GM19193 (cell line): ENCODE data around the gene SEC24C.

ENCODE experiments used
- POLR2A ChIP-seq: IDR thresholded peaks from 4 replicates; pipeline ENCODE4 v1.6.1; 2011; ENCODE audit not compliant: insufficient read depth, insufficient read length; ENCODE audit errors: extremely low read depth

SEC24C gene

DNA sequence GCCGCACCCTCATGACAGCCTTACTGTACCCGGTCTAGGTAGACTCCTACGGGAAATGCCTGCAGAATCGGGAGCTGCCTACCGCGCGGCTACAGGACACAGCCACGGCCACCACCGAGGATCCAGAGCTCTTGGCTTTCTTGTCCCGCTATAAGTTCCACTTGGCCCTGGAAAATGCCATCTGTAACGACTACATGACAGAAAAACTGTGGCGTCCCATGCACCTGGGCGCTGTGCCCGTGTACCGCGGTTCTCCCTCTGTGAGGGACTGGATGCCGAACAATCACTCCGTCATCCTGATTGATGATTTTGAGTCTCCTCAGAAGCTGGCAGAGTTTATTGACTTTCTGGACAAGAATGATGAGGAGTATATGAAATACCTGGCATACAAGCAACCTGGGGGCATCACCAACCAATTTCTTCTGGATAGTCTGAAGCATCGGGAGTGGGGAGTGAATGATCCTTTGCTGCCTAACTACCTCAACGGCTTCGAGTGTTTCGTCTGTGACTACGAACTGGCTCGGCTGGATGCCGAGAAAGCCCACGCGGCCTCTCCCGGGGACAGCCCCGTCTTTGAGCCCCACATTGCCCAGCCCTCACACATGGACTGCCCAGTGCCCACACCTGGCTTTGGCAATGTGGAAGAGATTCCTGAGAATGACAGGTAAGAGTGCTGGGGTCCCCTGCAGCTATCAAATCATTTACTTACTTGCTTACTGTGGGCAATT is 29.1 kb downstream of the SEC24C start:
- no peak for TF ChIP-seq POLR2A

DNA sequence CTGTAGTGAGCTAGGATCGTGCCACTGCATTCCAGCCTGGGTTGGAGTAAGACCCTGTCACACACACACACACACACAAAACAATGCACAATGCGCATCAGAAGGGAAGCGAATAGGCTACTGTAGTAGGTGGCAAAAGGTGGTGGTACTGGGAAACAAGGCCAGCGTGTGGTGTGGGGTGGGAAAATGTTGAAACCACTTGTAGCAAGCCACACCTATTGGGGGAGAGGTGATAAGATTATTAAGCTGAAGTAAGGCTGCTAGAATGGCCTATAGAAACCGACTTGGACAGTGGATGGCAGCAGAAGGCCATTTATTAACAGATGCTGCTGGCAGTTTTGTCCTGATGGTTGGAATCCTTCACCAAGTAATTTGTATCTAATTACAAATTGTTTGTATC is 30.5 kb downstream of the SEC24C start:
- no peak for TF ChIP-seq POLR2A

DNA sequence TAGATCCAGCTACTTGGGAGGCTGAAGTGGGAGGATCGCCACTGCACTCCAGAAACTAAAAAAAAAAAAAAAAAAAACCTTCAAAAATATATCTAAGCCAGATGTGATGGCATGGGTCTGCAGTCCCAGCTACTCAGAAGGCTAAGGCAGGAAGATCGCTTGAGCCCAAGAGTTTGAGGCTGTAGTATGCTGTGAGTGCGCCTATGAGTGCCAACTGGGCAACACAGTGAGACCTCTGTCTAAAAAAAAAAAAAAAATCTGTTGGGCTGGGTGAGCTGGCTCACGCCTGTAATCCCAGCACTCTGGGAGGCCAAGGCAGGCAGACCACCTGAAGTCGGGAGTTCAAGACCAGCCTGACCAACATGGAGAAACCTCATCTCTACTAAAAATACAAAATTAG is 34.8 kb downstream of the SEC24C start:
- no peak for TF ChIP-seq POLR2A

DNA sequence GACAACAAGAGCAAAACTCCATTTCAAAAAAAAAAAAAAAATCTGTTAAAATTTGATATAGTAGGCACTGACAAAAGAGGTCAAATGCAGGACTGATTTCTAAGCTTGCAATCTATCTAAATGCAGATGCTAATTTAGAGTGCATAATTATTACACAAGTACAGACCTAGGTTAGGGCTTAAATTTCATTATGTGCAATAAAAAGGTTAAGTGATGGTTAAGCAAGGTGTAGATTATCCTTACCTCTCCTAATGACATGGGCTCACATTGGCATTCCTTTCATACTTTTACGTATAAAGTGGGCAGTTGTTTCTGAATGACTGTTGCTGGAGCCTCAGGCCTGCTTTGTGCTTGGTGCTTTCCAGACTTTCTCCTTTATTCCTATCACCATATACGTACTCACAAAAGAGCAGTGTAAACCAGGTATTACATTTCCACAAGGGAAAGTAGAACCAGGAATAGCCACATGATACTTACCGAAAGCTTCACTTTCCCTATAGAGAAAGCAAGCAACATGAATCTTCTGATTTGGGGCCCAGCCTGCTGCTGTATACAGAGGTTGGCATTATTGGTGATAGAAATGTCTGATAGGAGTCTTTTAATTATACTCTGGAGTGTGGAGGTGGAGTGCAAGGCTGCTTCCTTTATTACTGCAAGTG is 35.5 kb downstream of the SEC24C start:
- TF ChIP-seq POLR2A: no peak

DNA sequence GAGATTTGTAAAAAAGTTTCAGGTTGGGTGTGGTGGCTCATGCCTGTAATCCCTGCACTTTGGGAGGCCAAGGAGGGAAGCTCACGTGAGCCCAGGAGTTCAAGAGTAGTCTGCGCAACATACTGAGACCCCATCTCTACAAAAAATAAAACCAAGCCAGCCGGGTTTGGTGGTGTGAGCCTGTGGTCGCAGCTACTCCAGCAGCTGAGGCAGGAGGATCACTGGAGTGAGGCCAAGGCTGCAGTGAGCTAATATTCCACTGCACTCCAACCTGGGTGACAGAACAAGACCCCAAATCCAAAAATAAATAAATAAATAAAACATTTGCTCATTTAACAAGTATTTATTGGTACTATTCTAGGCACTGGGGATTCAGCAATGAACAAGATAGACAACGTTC is 36.1 kb downstream of the SEC24C start:
- TF ChIP-seq POLR2A: no peak

DNA sequence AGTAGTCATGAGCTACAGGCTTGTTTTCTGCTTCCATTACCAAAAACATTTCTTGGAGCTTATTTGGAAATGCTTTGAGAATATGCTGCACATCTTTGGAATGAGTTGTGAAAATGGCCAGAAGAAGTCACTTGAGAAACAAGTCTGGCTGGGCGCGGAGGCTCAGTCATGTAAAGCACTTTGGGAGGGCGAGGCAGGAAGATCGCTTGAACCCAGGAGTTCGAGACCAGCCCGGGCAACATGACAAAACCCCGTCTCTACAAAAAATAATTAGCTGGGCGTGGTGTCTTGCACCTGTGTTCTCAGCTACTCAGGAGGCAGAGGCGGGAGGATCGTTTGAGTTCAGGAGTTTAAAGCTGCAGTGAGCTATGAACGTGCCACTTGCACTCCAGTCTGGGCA is 36.8 kb downstream of the SEC24C start:
- TF ChIP-seq POLR2A: no peak

DNA sequence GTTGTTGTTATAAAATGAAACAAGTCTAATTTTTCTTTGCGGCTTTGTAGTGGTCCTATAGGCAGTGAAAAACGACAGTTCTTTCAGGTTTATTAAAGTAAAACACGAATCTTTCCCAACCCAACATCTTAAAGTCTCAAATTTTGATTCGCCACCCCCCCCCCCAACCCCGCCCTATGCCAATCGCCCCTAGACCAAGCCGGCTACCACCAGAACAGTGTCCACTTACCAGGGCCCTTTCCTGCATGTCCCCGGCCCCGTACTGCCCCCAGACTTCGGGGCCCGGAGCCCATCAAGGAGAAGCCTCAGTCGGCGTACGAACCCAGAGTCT is 37.3 kb downstream of the SEC24C start:
- TF ChIP-seq POLR2A: no peak

DNA sequence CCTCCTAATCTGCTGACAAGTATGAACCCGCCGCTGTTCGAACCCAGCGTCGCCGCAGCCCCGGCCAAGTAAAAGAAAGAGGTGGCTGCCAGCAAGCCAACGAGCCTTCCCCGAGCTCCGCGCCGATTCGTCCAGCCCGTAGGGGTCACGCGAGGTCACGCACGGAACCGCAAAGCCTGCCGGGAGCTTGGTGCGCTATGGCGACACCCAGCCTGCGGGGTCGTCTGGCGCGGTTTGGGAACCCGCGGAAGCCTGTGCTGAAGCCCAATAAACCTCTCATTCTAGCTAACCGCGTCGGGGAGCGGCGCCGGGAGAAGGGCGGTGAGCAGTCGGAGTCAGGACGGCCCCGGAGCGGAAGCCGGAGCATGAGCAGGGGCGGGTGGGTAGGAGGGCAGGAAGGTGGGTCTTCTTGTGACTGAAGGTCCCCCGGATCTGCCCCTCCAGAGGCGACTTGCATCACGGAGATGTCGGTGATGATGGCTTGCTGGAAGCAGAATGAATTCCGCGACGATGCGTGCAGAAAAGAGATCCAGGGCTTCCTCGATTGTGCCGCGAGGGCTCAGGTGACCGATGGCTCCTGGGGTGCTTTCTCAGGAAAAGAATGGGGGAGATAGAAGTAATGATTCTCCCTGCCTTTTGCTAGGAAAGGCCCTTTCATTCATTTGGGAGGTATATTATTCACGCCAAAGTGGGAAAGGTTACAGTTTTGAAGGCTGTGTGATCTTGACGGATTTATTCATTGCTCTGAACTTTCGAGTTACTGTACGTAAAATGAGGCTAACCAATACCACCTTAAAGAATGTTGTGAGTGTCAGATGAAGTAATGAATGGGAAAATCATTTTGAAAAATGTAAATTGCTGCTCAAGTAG is 37.9 kb downstream of the SEC24C start, which contains the start of gene CHCHD1:
TSS of gene CHCHD1 (plus strand) at position 170 of the 870 bp plus-strand sequence. CDS start at position 198, 28 bp downstream.
- TF ChIP-seq POLR2A: peak; percentile 95

DNA sequence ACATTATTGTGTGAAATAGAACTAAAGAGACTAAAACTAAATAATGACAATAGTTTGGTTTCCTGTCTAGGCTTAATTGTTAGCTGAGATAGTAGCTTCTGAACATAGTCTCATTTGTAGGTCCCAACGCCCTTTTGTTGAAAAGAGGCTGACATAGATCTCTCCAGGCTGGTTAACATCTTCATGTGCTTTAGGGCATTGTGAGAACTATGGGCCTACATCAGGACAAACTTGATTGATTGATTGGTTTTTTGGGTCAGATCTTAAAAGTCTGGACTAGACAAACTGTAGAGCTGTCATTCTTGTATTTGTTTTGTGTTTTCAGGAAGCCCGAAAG is 38.5 kb downstream of the SEC24C start:
- no peak for TF ChIP-seq POLR2A

DNA sequence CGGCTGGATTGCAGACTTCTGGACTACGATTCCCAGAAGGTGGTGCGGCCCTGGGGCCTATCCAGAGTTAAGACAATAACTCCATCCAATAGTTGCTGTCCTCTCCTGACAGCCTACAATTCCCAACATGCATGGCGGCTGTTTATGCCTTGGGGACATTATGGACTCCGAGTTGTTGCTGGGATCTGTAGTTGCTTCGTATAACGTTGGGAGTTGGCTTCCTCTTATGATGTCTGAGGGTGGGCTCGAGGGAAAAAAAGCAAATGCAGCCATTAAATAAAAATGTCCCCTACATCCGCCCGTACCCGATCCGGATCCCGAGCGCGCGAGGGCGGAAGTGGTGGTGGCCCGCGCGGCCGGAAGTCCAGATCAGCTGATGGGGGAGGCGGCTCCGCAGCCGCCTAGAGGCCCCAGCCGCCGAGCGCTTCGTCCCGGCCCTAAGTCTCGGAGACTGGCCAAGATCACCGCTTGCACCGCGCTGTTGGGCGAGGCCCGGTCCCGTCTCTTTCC is 41.1 kb downstream of the SEC24C start, which contains the start of gene ZSWIM8:
TSS of gene ZSWIM8 (plus strand) at position 396 of the 510 bp plus-strand sequence. CDS start 273 bp downstream, outside the sequence.
- TF ChIP-seq POLR2A: peak; percentile 71

DNA sequence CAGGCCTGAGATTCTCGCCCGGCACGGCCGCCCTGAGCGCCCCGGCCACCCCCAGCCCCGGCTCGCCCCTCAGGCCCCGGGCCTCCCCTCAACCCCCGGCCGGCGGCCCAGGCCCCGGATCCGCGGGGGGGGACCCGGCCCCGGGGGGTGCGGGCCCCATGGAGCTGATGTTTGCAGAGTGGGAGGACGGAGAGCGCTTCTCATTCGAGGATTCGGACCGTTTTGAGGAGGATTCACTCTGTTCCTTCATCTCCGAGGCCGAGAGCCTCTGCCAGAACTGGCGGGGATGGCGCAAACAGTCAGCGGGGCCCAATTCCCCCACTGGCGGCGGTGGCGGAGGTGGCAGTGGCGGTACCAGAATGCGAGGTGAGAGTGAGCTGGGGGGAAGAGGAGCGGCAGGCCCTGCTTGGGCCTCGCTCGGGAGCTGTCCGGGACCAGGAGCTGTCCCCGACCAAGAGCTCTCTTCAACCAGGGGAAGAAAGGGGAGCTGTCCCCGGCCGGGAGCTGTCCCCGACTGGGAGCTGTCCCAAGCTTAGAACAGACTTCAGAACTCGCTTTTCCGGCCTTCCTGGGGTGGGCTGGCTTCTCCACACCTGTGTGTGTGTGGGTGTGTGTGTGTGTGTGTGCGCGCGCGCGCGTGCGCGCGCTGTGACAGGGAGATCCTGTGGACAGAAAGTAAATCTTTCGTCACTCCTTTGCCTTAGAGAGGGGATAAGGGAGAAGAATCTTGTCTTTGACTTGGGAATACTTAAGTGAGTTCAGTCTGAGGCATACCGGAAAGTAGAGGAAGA is 41.7 kb downstream of the SEC24C start:
- TF ChIP-seq POLR2A: no peak

DNA sequence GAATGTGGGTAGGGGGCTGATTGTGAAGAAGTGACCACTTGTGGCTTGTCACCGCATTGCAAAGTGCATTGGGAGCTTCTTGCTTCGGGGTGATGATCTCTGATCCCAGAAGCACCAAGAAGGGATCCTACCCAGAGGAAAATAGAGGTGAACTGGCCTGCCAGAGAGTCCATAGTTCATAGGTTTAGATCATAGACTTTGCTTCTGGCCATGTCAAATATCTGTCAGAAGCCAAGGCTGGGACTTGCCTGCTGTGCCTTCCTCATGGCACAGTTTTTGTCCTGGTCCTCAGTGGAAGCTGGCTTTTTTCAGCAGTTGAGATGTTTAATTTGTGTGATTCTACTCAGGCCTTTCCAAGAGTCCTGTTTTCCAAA is 42.3 kb downstream of the SEC24C start:
- no peak for TF ChIP-seq POLR2A

DNA sequence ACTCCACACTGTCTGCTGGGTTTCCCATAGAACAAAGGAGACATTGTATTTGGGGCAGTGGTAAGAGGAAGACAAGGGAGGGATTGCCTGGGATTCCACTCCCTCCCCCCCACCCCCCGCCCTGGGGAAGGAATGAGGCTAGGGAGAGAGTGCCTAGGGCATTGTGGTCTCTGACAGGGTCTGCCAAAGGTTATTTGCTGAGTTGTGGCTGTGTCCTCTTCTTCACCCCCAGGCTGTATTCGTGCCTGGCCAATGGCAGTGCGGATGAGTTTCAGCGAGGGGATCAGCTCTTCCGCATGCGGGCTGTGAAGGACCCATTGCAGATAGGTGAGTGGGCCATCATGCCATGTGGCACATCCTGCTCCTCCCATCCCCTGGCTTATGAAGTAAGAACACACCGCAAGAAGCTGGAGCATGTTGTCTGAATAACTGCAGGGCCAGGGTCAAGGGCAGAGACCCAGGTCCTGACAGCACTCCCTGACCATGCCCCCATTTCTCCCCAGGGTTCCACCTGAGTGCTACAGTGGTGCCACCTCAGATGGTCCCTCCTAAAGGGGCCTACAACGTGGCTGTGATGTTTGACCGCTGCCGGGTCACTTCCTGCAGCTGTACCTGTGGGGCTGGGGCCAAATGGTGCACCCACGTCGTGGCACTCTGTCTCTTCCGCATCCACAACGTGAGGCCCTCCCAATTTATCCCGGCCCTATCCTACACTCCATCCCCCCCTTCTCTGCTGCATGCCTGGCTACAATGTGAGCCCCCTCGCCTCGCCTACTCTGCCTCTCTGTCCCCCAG is 44.9 kb downstream of the SEC24C start:
- no peak for TF ChIP-seq POLR2A

DNA sequence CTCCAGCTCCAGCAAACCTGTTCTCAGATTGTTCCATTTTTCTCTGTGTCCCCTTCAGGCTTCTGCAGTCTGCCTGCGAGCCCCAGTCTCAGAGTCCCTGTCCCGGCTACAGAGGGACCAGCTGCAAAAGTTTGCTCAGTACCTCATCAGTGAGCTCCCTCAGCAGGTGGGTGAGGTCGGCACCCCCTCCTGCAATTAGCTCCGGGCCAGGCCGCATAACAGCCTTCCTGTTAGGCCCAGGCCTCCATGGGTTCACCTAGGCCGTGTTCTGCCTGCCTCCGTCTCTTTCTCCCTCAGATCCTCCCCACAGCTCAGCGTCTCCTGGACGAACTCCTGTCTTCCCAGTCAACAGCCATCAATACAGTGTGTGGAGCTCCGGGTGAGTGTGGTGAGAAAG is 45.5 kb downstream of the SEC24C start:
- no peak for TF ChIP-seq POLR2A

DNA sequence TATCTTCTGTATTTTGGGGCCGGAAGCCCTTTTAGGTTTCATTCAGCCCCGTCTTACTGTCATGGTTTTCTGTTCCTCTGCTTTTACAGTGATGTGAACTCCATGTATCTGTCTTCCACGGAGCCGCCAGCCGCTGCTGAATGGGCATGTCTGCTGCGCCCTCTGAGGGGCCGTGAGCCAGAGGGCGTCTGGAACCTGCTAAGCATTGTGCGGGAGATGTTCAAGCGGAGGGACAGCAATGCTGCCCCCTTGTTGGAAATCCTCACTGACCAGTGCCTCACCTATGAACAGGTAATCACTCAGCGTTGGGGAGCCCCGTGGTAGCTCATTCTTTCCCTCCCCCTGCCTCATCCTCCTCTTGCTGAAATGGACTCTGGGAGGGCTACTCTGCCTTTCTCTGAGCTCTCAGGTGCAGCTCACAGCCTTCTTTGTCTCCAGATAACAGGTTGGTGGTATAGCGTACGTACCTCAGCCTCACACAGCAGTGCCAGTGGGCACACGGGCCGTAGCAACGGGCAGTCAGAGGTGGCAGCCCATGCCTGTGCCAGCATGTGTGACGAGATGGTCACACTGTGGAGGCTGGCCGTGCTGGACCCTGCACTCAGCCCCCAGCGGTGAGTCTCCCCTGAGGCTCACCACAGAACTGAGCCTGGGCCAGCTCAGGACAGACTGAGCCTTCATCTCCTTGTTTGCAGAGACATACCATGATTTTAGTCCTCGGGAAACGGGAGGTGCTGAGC is 46.9 kb downstream of the SEC24C start:
- TF ChIP-seq POLR2A: no peak
